Measurements from ENCODE around the gene SFSWAP. TPM values are rescaled to one million over a fixed set of nuclear protein-coding genes. Genes with fewer than 3 reads are reported as not detected.

Gene SFSWAP
- total and polyA plus RNA-seq, 10 donors: 19.5 to 74.4 (median 58.8) TPM

DNA sequence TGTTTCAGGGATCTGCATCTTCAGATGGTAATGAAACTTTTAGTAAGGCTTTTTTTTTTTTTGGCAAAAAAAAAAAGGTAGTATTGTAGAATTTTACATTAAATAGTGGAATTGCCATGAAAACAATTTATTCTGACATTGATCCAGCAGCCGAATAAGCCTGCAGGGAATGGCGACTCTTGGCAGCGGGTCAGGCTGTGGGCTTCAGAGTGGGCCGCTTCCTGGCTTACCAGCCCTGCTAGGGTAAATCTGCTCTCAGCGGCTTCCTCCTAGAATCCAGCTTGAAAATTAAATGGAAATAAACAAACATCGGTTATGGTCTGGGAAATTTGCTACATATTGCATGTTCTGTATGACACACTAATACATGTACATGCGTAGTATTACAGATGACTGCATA, 34.8 kb downstream of the SFSWAP start:
- no peak for DNase-seq
- TF ChIP-seq POLR2AphosphoS5 (IDR thresholded peaks at IDR 0.05) (no peak), POLR2A (IDR thresholded peaks at IDR 0.05) (no peak), CTCF (IDR thresholded peaks at IDR 0.05 in 8 of 11, conservative IDR thresholded peaks at IDR 0.05 in 3 of 11) (no peak)
- 92 to 99% (median 98%) methylated on average over 7 of the region's 7 CpGs for WGBS, 5 donors

GRCh38 chr12:131747276-131748177, 36.6 kb downstream of the SFSWAP start:
- TF ChIP-seq POLR2A (IDR thresholded peaks at IDR 0.05) (no peak), CTCF (IDR thresholded peaks at IDR 0.05 in 8 of 11, conservative IDR thresholded peaks at IDR 0.05 in 3 of 11) (no peak), POLR2AphosphoS5 (IDR thresholded peaks at IDR 0.05) (no peak)
- no peak overlapping the region for H3K27ac ChIP-seq
- DNase-seq: no peak
- intact Hi-C loops (cut with DNase I; ENCODE audit: low total_unique reads): no loop called here
- WGBS, 5 donors: 86 to 91% (median 90%) methylated on average over 12 of the region's 12 CpGs
- no peak overlapping the region for H3K4me3 ChIP-seq
- H3K27me3 ChIP-seq (replicated peaks in 1 of 7): no peaks in the 10 kb centered on the region
- peaks cover 0 to 24% (median 16%) of the 10 kb centered on the region in 8 donors for H3K9me3 ChIP-seq
- no peaks in the 10 kb centered on the region for H3K4me1 ChIP-seq
- peaks cover 6 to 100% (median 82%) of the 10 kb centered on the region in 6 donors for H3K36me3 ChIP-seq

More for the DNA sequence above, 34.8 kb downstream of the SFSWAP start:
- intact Hi-C loops (cut with DNase I; ENCODE audit: low total_unique reads): no loop called here
- H3K36me3 ChIP-seq: peaks cover 6 to 100% (median 85%) of the 10 kb centered on the region in 6 donors
- H3K9me3 ChIP-seq: peaks cover 0 to 24% (median 16%) of the 10 kb centered on the region in 8 donors
- H3K4me3 ChIP-seq: no peak overlapping the region
- H3K4me1 ChIP-seq: no peaks in the 10 kb centered on the region
- H3K27me3 ChIP-seq (replicated peaks in 1 of 7): no peaks in the 10 kb centered on the region
- no peak overlapping the region for H3K27ac ChIP-seq

DNA sequence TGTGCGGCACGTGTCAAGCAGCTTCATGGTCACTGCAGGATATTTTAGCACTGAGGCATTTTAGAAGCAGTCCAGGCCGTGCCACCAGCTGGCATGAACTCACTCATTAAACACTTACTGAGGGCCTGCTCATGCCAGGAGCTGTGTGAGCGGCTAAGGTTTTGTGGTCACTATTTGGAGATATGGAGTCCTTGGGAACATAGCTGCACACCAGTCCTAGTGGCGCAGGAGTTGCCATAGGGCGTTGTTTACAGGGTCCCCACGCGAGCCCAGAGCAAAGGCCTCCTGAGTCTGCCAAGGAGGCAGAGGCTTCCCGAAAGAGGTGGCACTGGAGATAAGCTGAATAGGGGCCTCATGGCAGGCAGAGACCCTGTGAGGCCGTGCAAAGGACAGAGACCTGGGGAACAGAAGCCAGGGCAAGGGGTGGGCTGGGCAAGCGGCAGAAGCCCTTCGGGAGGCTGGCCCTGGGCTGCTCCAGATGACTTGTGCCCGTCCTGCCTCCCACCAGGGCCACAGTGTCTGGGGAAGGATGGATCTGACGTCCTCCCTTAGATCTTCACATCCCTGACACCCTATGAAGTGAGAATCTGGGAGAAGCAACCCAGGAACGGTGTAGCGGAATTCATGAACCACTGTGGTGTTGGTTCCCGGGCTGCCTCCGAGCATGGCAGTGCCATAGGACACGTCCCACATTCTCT, 38.9 kb downstream of the SFSWAP start:
- H3K27me3 ChIP-seq (replicated peaks in 1 of 7): no peaks in the 10 kb centered on the region
- H3K4me1 ChIP-seq: no peaks in the 10 kb centered on the region
- peaks cover 0 to 4% (median 1%) of the 10 kb centered on the region in 8 donors for H3K9me3 ChIP-seq
- H3K4me3 ChIP-seq: no peak overlapping the region
- no peak for DNase-seq
- peaks cover 0 to 100% (median 80%) of the 10 kb centered on the region in 6 donors for H3K36me3 ChIP-seq
- TF ChIP-seq POLR2AphosphoS5 (IDR thresholded peaks at IDR 0.05) (peak in 1 of 3 donors; percentile 35), CTCF (IDR thresholded peaks at IDR 0.05 in 8 of 11, conservative IDR thresholded peaks at IDR 0.05 in 3 of 11) (no peak)
- 94 to 97% (median 96%) methylated on average over 19 of the region's 19 CpGs for WGBS, 5 donors
- intact Hi-C loops (cut with DNase I; ENCODE audit: low total_unique reads): no loop called here
- H3K27ac ChIP-seq: no peak overlapping the region

DNA sequence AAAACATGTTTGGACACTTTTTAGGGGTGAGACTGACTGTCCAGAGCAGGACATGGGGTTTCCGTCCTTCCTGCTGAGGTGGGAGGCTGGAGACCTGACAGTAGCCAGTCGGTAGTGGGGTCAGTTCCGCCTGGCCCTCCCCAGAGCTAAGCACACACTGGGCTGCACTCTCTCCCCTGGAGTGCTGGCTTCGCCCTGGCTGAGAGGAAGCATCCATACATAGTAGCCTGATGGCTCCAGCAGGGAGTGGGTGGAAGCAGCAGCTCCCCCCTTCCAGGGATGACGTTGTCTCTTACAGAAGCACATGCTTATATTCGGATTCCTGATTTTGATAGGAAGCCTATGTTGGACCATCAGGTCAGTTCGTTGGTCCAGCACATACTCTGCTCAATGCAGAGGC, 40.4 kb downstream of the SFSWAP start:
- H3K9me3 ChIP-seq: no peaks in the 10 kb centered on the region
- WGBS, 5 donors: 91 to 99% (median 93%) methylated on average over 7 of the region's 7 CpGs
- TF ChIP-seq CTCF (IDR thresholded peaks at IDR 0.05 in 8 of 11, conservative IDR thresholded peaks at IDR 0.05 in 3 of 11) (no peak), POLR2A (IDR thresholded peaks at IDR 0.05) (no peak), POLR2AphosphoS5 (IDR thresholded peaks at IDR 0.05) (no peak)
- intact Hi-C loops (cut with DNase I; ENCODE audit: low total_unique reads): no loop called here
- H3K4me1 ChIP-seq: peaks cover 0 to 9% (median 0%) of the 10 kb centered on the region in 6 donors
- no peak overlapping the region for H3K4me3 ChIP-seq
- no peaks in the 10 kb centered on the region for H3K27me3 ChIP-seq (replicated peaks in 1 of 7)
- DNase-seq: no peak
- peaks cover 0 to 100% (median 82%) of the 10 kb centered on the region in 6 donors for H3K36me3 ChIP-seq
- H3K27ac ChIP-seq: no peak overlapping the region

All from spleen (tissue), 11 donors.